H7 (cell line): ENCODE results near the gene SOCS6. TPM values are rescaled to one million over a fixed set of nuclear protein-coding genes. Genes with fewer than 3 reads are reported as not detected.

ENCODE experiments used
- DNase-seq: peaks from one replicate; pipeline ENCODE4 v3.0.0; 2012
- H3K27me3 ChIP-seq: 2 replicates; pipeline ENCODE4 v1.6.0; 2011; ENCODE audit warnings: mild to moderate bottlenecking, low read length; ENCODE audit not compliant: control insufficient read depth, insufficient read depth
- H3K36me3 ChIP-seq: replicated peaks from 2 replicates; pipeline ENCODE4 v1.5.1; 2011; ENCODE audit warnings: low read length; ENCODE audit not compliant: control insufficient read depth, insufficient read depth
- H3K4me3 ChIP-seq: 2 replicates; pipeline ENCODE4 v1.5.1; 2011; ENCODE audit warnings: low read depth, mild to moderate bottlenecking, control low read depth, low read length, moderate library complexity; ENCODE audit not compliant: insufficient read depth
- total RNA-seq: library from RNA; depleted of rRNA; stranded (reverse); fragments of >200 nt; shearing (Covaris generic); gene quantifications from 2 replicates; pipeline ENCODE4 v1.2.3, GENCODE V29; 2014

The SOCS6 gene
- total RNA-seq, 1 experiment from 2014 or later, result 22.1 TPM

DNA sequence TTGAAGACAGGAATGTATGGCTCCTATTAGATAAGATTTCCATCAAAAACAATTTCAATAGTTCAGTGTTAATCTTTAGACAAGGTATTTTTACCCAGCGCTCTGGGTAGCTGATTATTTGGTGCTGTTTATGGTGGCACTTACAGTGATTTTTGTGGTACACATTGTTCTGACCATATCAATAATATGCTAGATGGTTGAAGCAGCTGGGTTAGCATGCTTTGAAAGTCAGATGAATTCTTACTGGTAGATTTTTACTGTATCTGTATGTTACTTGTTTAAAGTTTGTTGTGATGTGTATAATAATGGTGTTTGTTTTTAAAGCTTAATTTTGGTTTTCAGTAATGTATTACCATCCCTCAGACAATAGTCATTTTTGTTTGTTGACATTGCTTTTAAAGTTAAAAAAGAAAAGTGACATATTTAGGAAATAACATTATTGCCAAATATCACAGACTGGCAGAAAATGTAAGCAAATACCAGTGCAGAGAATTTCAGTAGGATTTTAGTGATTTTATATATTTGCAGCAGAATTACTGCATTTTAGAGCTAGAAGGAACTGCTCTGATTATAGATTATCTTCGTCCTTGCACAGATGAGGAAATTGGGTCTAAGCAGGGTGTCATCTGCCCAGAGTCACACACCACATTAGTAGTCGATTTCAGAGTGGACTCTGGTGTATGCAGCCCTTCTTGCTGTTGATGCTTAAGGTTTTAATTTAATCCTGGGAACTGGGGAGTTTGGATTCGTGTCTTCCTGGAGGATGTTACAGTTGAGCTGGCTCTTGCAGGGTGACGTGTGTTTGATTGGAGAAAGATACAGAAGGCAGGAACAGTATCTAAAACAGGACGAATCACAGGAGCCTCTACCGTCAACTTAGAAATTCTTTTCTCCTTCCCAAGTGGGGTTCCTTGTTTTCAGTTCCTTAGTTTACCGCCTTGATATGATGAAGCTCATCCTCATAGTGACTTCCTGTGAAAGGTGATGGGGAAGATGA is 6.6 kb downstream of the SOCS6 start:
- H3K27me3 ChIP-seq, result no peaks in the 10 kb centered on the region
- no peak overlapping the region for H3K4me3 ChIP-seq
- DNase-seq, result no peak
- no peaks in the 10 kb centered on the region for H3K36me3 ChIP-seq

DNA sequence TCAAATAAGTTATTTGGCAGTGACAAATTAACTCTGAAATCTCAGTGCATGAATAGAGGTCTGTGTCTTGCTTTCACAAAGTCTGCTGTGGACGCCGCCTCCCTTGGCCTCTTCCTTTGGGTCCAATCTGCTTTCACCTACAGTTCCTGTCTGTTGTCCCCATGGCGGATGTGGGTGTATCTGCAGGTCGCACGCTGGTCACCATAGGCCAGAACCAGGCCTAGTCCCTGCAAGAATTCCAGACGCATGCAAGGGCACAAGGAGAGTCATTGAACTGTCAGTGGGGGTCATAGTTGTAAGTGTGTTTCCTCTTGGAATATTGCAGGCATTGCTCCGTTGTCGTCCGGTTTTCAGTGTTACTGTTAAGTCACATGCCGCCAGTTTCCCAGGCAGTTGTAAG is 7.4 kb downstream of the SOCS6 start:
- Histone ChIP-seq H3K27me3 (no peaks in the 10 kb centered on the region), H3K4me3 (no peak overlapping the region), H3K36me3 (no peaks in the 10 kb centered on the region)
- no peak for DNase-seq

GRCh38 chr18:70296781-70297180 is 7.9 kb downstream of the SOCS6 start:
- DNase-seq, result no peak
- Histone ChIP-seq H3K27me3 (no peaks in the 10 kb centered on the region), H3K36me3 (no peaks in the 10 kb centered on the region), H3K4me3 (no peak overlapping the region)

- H3K27me3 ChIP-seq, result no peaks in the 10 kb centered on the region
- no peaks in the 10 kb centered on the region for H3K36me3 ChIP-seq
- DNase-seq, result no peak
- no peak overlapping the region for H3K4me3 ChIP-seq
Observed at GRCh38 chr18:70299393-70299792, 10.5 kb downstream of the SOCS6 start.

DNA sequence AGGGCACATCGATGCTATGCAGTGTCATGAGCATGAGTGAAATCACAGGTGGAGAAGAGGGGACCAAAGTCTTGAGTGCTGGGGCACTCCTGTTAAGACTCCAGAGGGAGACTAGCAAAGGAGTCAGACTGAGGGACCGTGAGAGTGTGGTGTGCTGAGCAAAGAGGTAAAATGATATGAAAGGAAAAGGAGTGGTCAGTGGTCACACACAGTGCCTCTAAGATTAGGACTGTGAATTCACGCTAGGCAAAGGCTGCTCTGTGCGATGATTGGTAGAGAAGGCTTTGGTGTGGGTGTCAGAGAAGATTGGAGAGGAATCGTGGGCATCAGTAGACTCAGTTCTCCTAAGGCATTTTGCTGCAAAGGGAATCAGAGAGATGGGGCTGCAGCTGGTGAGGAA is 12.8 kb downstream of the SOCS6 start:
- DNase-seq, result no peak
- Histone ChIP-seq H3K27me3 (no peaks in the 10 kb centered on the region), H3K36me3 (no peaks in the 10 kb centered on the region)

DNA sequence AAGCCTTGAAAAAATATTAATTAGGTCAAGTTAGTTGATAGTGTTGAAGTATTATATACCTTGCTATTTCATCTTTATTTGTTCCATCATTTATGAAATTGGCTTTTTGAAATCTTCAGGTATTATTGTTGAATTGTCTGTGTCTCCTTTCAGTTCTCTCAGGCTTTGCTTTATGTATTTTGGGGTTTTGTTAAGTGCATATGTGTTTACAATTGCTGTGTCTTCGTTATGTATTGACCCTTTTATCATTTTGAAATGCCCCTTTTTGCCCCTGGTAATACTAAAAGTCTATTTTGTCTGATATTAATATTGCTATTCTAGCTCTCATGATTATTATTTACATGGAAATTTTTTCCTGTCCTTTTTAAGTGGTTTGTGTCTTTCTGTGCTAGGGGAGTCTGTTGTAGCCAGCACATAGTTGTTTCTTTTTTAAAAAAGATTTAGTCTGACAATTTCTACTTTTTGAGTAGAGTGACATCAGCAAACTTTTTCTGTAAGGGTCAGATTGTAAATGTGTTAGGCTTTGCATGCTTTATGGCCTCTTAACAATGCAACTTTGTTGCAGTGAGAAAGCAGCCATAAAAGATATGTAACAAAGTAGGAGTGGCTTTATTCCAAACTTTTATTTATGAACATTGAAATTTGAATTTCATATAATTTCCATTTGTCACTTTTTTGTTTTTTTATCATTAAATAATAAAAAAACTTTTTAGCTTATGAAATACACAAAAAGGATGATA is 19.9 kb downstream of the SOCS6 start:
- Histone ChIP-seq H3K27me3 (no peaks in the 10 kb centered on the region), H3K36me3 (no peaks in the 10 kb centered on the region), H3K4me3 (no peak overlapping the region)
- no peak for DNase-seq

More for the DNA sequence above, 12.8 kb downstream of the SOCS6 start:
- no peak overlapping the region for H3K4me3 ChIP-seq

GRCh38 chr18:70310560-70311320 is 21.9 kb downstream of the SOCS6 start:
- no peak for DNase-seq
- no peaks in the 10 kb centered on the region; the same call in 1 of the 2 replicates for H3K36me3 ChIP-seq
- H3K27me3 ChIP-seq, result no peaks in the 10 kb centered on the region
- no peak overlapping the region for H3K4me3 ChIP-seq

GRCh38 chr18:70311726-70312125 is 22.9 kb downstream of the SOCS6 start:
- DNase-seq, result no peak
- H3K36me3 ChIP-seq, result no peaks in the 10 kb centered on the region; the same call in 1 of the 2 replicates
- no peak overlapping the region for H3K4me3 ChIP-seq
- H3K27me3 ChIP-seq, result no peaks in the 10 kb centered on the region

GRCh38 chr18:70313640-70314039 is 24.8 kb downstream of the SOCS6 start:
- Histone ChIP-seq H3K4me3 (no peak overlapping the region), H3K36me3 (no peaks in the 10 kb centered on the region; the same call in 1 of the 2 replicates), H3K27me3 (no peaks in the 10 kb centered on the region)
- DNase-seq, result no peak

- H3K4me3 ChIP-seq, result no peak overlapping the region
- no peak for DNase-seq
Observed at GRCh38 chr18:70314151-70314782, 25.4 kb downstream of the SOCS6 start.

GRCh38 chr18:70319187-70319586 is 30.3 kb downstream of the SOCS6 start:
- Histone ChIP-seq H3K27me3 (no peaks in the 10 kb centered on the region), H3K4me3 (no peak overlapping the region)

More at GRCh38 chr18:70314151-70314782, 25.4 kb downstream of the SOCS6 start:
- no peaks in the 10 kb centered on the region; the same call in 1 of the 2 replicates for H3K36me3 ChIP-seq
- no peaks in the 10 kb centered on the region for H3K27me3 ChIP-seq

DNA sequence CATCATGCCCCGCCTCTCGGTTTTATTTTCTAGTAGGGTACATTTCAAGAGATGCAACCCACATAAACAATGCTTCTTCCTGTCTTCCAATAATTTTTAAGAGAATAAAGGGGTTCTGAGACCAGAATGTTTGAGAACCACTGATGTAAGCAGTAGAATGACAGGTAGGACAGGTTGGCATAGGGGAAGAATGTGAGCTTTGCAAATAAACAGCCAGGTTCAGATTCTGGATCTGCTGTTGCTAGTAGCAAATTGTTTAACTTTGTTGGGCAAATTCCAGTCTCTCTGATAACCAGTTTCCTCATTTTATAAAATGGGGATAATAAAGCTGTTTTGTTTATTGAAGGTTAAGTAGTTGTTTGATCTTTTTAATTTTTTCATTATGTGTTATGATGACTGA is 32.8 kb downstream of the SOCS6 start:
- no peak for DNase-seq
- H3K36me3 ChIP-seq, result 0 out of 2 replicates have a peak, but pooled peaks cover 1% of the 10 kb centered on the region
- no peaks in the 10 kb centered on the region for H3K27me3 ChIP-seq
- H3K4me3 ChIP-seq, result no peak overlapping the region

More at GRCh38 chr18:70319187-70319586, 30.3 kb downstream of the SOCS6 start:
- no peak for DNase-seq
- no peaks in the 10 kb centered on the region; the same call in 1 of the 2 replicates for H3K36me3 ChIP-seq

- H3K4me3 ChIP-seq, result no peak overlapping the region
- H3K27me3 ChIP-seq, result no peaks in the 10 kb centered on the region
- no peak for DNase-seq
- H3K36me3 ChIP-seq, result 0 out of 2 replicates have a peak, but pooled peaks cover 1% of the 10 kb centered on the region
Observed at GRCh38 chr18:70322385-70322784, 33.5 kb downstream of the SOCS6 start.

DNA sequence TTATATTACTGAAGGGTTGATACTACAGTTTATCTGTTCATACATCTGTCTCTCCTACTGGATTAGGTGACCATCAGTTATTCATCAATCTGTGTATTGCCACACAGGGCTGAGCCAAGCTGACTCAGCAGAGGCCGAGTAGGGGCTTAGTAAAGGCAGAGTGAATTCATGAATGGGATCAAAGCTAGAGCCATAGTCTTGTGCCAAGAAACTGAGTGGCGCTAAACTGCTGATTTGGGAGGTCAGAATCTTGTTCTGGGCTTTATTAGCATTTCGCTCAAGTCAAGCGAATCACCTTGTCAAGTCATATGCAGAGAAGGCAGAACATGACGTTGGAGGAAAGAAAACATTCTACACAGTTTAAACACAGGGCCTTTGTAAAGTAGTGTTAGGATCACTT is 34.1 kb downstream of the SOCS6 start:
- no peak overlapping the region for H3K4me3 ChIP-seq
- DNase-seq, result no peak
- 0 out of 2 replicates have a peak, but pooled peaks cover 1% of the 10 kb centered on the region for H3K36me3 ChIP-seq
- no peaks in the 10 kb centered on the region for H3K27me3 ChIP-seq
